Ishikawa (cell line): Measurements from ENCODE around the gene CLDN22.

Source experiments
- CEBPB ChIP-seq: IDR thresholded peaks from 2 replicates; pipeline ENCODE4 v1.6.1; 2012
- EP300 ChIP-seq: IDR thresholded peaks from 2 replicates; pipeline ENCODE4 v1.6.1; 2012; ENCODE audit warnings: borderline replicate concordance
- MAX ChIP-seq: IDR thresholded peaks from 2 replicates; pipeline ENCODE4 v1.6.1; 2012
- RAD21 ChIP-seq: IDR thresholded peaks from 2 replicates; pipeline ENCODE4 v1.6.1; 2012; ENCODE audit warnings: low read depth
- TAF1 ChIP-seq: IDR thresholded peaks from 2 replicates; pipeline ENCODE4 v1.6.1; 2012; ENCODE audit warnings: low read depth, mild to moderate bottlenecking

DNA sequence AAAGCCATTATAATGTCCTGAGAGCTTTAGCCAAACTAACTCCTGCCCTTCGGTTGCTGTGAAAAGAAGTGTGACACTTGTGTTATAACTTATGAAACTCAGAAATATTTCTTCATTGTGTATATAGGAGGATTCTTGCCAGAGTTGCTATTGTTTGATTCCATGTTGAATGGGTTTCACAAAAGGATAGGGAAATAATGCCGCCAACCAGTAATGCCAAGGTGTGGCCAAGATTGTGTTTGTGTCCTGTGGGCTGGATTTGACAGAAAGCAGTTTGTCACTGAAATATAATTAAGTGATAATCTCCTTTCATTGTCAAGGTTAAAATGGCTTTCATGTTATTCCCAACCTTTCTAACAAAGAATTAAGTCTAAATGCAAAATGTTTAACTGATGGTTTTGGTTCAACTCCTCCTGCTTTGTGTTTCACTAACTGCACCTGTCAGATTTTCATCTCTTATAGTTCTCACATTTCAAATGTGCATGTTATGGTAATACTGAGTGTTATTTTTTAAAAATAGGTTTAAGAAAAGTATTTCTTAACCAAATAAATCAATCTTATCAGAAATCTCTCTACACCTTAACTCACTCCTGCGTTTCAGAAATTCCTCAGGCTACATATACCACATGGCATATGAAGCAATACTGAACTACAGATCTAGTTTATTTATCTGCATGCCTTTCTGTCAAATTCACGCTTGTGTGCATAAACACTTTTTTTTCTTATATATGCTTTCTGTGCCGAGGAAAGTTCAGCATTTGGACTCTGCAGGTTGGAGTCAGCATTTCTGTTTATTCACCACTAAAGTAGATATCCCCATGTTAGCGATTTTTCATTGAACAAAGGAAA is at the start of gene CLDN22:
- TF ChIP-seq CEBPB (no peak), TAF1 (no peak), MAX (no peak), RAD21 (no peak), EP300 (no peak)
